WTC11 (cell line): ENCODE results near the gene TNRC6C. TPM values are rescaled to one million over a fixed set of nuclear protein-coding genes. Genes with fewer than 3 reads are reported as not detected.

Source experiments
- ATAC-seq: fragments of 200-7000 bp; cut with Tn5 transposase; 2 replicates; pipeline ENCODE4 v1.10.0; 2021; ENCODE audit warnings: mild to moderate bottlenecking, moderate library complexity
- CTCF ChIA-PET: fragments of 300-600 bp; sonication (Branson Sonifier 250); formaldehyde crosslinking; loops from one replicate; lab custom pipeline; 2021; ENCODE audit warnings: antibody characterized with exemption; lab: Charles Lee
- POLR2A ChIA-PET: fragments of 350-600 bp; sonication (Branson Sonifier 250); formaldehyde crosslinking; loops from one replicate; lab custom pipeline; 2021; ENCODE audit warnings: antibody characterized with exemption; lab: Charles Lee
- DNase-seq: peaks from one replicate; pipeline ENCODE4 v3.0.0; 2021; ENCODE audit warnings: low spot score
- H3K27ac Mint-ChIP-seq: 2 replicates; pipeline ENCODE4 v1.8.0; 2021; ENCODE audit warnings: mixed read lengths
- H3K27me3 Mint-ChIP-seq: 2 replicates; pipeline ENCODE4 v1.8.0; 2021; ENCODE audit warnings: low read depth, mild to moderate bottlenecking, moderate library complexity, mixed read lengths
- H3K36me3 Mint-ChIP-seq: 2 replicates; pipeline ENCODE4 v1.8.0; 2021; ENCODE audit warnings: mixed read lengths
- H3K4me1 Mint-ChIP-seq: 2 replicates; pipeline ENCODE4 v1.8.0; 2022; ENCODE audit warnings: mixed read lengths
- H3K4me3 Mint-ChIP-seq: 2 replicates; pipeline ENCODE4 v1.8.0; 2021; ENCODE audit warnings: mild to moderate bottlenecking, moderate library complexity, mixed read lengths
- H3K9me3 Mint-ChIP-seq: 2 replicates; pipeline ENCODE4 v1.8.0; 2021; ENCODE audit warnings: mixed read lengths
- ATF1 ChIP-seq: sonication (generic); formaldehyde crosslinking; IDR thresholded peaks from 2 replicates; pipeline ENCODE4 v1.8.1; 2023; ENCODE audit warnings: mild to moderate bottlenecking, moderate library complexity, missing genetic modification reagents
- CREM ChIP-seq: sonication (generic); formaldehyde crosslinking; IDR thresholded peaks from 2 replicates; pipeline ENCODE4 v1.8.1; 2022; ENCODE audit warnings: mild to moderate bottlenecking, missing genetic modification reagents, moderate library complexity
- FOXK1 ChIP-seq: sonication (generic); formaldehyde crosslinking; IDR thresholded peaks from 2 replicates; pipeline ENCODE4 v1.8.0; 2022; ENCODE audit warnings: mild to moderate bottlenecking, moderate library complexity, missing genetic modification reagents
- GTF2I ChIP-seq: fragments of 250-450 bp; sonication (Bioruptor Pico); conservative IDR thresholded peaks from 2 replicates; pipeline ENCODE4 v1.4.0; 2021; ENCODE audit warnings: mild to moderate bottlenecking
- JUN ChIP-seq: sonication (generic); formaldehyde crosslinking; IDR thresholded peaks from 2 replicates; pipeline ENCODE4 v1.8.0; 2023; ENCODE audit warnings: mild to moderate bottlenecking, missing genetic modification reagents
- NR2C2 ChIP-seq: sonication (generic); formaldehyde crosslinking; IDR thresholded peaks from 2 replicates; pipeline ENCODE4 v1.8.0; 2022; ENCODE audit warnings: mild to moderate bottlenecking, missing genetic modification reagents
- PRRX2 ChIP-seq: fragments of 250-450 bp; sonication (Bioruptor Pico); IDR thresholded peaks from 2 replicates; pipeline ENCODE4 v1.8.0; 2021; ENCODE audit warnings: mild to moderate bottlenecking
- TCF7 ChIP-seq: sonication (generic); formaldehyde crosslinking; IDR thresholded peaks from 2 replicates; pipeline ENCODE4 v1.8.0; 2022; ENCODE audit warnings: mild to moderate bottlenecking, low read depth, missing genetic modification reagents, moderate library complexity
- ZNF317 ChIP-seq: sonication (generic); formaldehyde crosslinking; IDR thresholded peaks from 2 replicates; pipeline ENCODE4 v1.8.1; 2023; ENCODE audit warnings: low read depth, mild to moderate bottlenecking, moderate library complexity, missing genetic modification reagents, borderline replicate concordance
- ZNF396 ChIP-seq: fragments of 250-450 bp; sonication (Bioruptor Pico); IDR thresholded peaks from 2 replicates; pipeline ENCODE4 v1.8.0; 2021; ENCODE audit warnings: mild to moderate bottlenecking, moderate library complexity, borderline replicate concordance
- total RNA-seq: library from RNA; stranded (reverse); gene quantifications from 3 replicates; pipeline ENCODE4 v1.2.3, GENCODE V29; 2021
- TF ChIP-seq, protein P1 (sequence below): fragments of 250-450 bp; sonication (Bioruptor Pico); IDR thresholded peaks from 2 replicates; pipeline ENCODE4 v2.1.2; 2022; ENCODE audit warnings: mild to moderate bottlenecking, moderate library complexity
- TF ChIP-seq, protein P2 (sequence below): fragments of 200-600 bp; IDR thresholded peaks from 2 replicates; pipeline ENCODE4 v1.8.0; 2022; ENCODE audit warnings: antibody characterized with exemption
- TF ChIP-seq, protein P3 (sequence below): fragments of 250-450 bp; sonication (Bioruptor Pico); conservative IDR thresholded peaks from 2 replicates; pipeline ENCODE4 v1.9.0; 2021; ENCODE audit warnings: mild to moderate bottlenecking
- TF ChIP-seq, protein P4 (sequence below): sonication (generic); formaldehyde crosslinking; conservative IDR thresholded peaks from 2 replicates; pipeline ENCODE4 v1.8.1; 2023; ENCODE audit warnings: mild to moderate bottlenecking, low read depth, missing genetic modification reagents, moderate library complexity
- TF ChIP-seq, protein P5 (sequence below): sonication (generic); formaldehyde crosslinking; IDR thresholded peaks from 2 replicates; pipeline ENCODE4 v1.8.1; 2022; ENCODE audit warnings: missing genetic modification reagents, borderline replicate concordance
- TF ChIP-seq, protein P6 (sequence below): sonication (generic); formaldehyde crosslinking; IDR thresholded peaks from 2 replicates; pipeline ENCODE4 v1.8.1; 2023; ENCODE audit warnings: mild to moderate bottlenecking, missing genetic modification reagents, moderate library complexity
- TF ChIP-seq, protein P7 (sequence below): fragments of 250-450 bp; sonication (Bioruptor Pico); IDR thresholded peaks from 2 replicates; pipeline ENCODE4 v1.9.0; 2021; ENCODE audit warnings: mild to moderate bottlenecking

The TNRC6C gene
- total RNA-seq, 1 experiment from 2014 or later: 52.3 TPM

DNA sequence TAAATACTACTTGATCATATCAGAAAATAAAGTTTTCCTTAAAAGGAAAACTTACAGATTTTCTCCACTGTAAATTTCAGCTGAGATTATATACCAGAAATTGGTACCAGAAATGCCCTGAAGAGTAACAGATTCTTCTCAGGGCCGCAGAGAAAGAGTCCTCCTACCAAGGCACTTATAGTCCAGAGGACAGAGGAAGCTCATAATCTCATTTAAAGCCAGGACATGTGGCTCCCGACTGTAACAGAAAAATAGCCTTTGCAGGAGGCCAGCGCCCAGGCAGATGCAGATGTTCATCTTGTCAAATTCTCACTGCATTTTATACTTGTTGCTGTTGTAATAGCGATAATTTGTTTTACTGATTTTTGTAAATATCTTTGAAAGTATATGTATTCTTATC lies 43.7 kb downstream of the TNRC6C start (continued):
- TF ChIP-seq, protein P1, sequence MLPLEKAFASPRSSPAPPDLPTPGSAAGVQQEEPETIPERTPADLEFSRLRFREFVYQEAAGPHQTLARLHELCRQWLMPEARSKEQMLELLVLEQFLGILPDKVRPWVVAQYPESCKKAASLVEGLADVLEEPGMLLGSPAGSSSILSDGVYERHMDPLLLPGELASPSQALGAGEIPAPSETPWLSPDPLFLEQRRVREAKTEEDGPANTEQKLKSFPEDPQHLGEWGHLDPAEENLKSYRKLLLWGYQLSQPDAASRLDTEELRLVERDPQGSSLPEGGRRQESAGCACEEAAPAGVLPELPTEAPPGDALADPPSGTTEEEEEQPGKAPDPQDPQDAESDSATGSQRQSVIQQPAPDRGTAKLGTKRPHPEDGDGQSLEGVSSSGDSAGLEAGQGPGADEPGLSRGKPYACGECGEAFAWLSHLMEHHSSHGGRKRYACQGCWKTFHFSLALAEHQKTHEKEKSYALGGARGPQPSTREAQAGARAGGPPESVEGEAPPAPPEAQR: no peak
- no peak for TF ChIP-seq PRRX2 (CRISPR knock-in tag)
- TF ChIP-seq, protein P2, sequence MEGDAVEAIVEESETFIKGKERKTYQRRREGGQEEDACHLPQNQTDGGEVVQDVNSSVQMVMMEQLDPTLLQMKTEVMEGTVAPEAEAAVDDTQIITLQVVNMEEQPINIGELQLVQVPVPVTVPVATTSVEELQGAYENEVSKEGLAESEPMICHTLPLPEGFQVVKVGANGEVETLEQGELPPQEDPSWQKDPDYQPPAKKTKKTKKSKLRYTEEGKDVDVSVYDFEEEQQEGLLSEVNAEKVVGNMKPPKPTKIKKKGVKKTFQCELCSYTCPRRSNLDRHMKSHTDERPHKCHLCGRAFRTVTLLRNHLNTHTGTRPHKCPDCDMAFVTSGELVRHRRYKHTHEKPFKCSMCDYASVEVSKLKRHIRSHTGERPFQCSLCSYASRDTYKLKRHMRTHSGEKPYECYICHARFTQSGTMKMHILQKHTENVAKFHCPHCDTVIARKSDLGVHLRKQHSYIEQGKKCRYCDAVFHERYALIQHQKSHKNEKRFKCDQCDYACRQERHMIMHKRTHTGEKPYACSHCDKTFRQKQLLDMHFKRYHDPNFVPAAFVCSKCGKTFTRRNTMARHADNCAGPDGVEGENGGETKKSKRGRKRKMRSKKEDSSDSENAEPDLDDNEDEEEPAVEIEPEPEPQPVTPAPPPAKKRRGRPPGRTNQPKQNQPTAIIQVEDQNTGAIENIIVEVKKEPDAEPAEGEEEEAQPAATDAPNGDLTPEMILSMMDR: no peak
- TF ChIP-seq GTF2I (CRISPR knock-in tag): no peak
- TF ChIP-seq, protein P3, sequence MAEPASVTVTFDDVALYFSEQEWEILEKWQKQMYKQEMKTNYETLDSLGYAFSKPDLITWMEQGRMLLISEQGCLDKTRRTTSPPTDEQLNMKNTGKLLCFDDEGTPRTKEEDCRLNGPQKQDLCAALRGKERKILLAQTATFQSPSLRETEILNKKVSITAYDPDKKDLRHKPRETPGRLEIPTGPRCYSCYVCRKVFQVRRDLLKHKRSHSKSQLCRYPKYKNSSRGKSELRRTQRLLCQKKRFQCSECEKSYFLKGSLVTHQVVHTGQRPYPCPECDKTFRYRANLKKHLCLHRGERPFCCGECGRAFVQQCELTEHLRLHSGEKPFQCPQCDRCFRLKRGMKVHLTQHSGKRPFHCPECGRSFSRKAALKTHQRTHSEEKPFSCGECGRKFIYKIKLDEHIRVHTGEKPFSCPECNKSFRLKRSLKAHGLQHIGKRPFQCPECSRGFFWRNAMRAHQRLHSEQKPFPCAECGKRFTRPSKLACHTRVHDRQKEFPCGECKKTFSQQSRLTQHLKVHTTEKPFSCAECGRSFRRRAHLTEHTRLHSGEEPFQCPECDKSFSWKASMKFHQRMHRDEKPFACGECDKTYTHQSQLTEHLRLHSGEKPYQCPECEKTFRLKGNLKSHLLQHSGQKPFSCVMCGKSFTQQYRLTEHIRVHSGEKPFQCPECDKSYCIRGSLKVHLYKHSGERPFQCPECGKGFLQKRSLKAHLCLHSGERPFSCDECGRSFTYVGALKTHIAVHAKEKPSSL: no peak
- TF ChIP-seq TCF7: no peak

DNA sequence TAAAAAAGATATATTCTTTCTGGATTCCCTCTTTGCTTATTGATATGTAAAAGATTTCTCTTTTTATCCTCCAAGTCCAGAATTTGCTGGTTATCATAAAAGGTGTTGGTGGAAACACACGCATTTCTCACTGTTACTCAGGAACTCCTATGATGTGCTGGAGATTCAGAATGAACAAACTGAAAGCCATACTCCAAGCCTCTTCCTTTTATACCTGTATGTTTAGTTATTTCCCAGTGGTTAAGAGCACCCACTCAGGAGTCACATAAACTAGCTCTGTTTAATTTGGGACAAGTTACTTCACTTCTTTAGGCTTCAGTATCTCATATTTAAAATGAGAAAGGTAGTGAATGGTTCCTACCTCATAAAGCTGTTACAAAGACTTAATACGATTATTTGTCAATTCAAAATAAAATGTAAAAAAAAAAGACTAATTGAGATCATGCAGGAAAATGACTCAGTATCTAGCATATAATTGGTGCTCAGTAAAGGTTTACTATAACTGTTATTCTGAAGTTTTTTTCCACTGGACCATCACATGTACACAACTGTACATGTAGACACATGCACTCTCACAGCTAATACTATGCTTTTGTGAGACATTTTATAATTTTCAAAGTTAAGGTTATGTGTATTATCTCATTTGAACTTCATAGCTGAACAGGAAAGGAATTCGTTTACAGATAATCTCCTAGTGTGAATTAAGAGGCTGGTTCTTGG lies 47.1 kb downstream of the TNRC6C start:
- CTCF ChIA-PET: interaction anchor here (1.0 kb wide), 1 partner anchor 13 kb away, joined by 4 read pairs; no protein-coding TSS in a partner anchor
- no peaks in the 10 kb centered on the region for H3K9me3 Mint-ChIP-seq
- H3K4me1 Mint-ChIP-seq: peaks cover 33% of the 10 kb centered on the region
- peaks cover 22% of the 10 kb centered on the region for H3K36me3 Mint-ChIP-seq
- no peak for DNase-seq
- POLR2A ChIA-PET: no interaction called here
- H3K27ac Mint-ChIP-seq: no peak overlapping the region
- ATAC-seq: no peak
- H3K4me3 Mint-ChIP-seq: no peak overlapping the region
- no peaks in the 10 kb centered on the region for H3K27me3 Mint-ChIP-seq
- TF ChIP-seq JUN (CRISPR knock-in tag): no peak
- TF ChIP-seq, protein P4, sequence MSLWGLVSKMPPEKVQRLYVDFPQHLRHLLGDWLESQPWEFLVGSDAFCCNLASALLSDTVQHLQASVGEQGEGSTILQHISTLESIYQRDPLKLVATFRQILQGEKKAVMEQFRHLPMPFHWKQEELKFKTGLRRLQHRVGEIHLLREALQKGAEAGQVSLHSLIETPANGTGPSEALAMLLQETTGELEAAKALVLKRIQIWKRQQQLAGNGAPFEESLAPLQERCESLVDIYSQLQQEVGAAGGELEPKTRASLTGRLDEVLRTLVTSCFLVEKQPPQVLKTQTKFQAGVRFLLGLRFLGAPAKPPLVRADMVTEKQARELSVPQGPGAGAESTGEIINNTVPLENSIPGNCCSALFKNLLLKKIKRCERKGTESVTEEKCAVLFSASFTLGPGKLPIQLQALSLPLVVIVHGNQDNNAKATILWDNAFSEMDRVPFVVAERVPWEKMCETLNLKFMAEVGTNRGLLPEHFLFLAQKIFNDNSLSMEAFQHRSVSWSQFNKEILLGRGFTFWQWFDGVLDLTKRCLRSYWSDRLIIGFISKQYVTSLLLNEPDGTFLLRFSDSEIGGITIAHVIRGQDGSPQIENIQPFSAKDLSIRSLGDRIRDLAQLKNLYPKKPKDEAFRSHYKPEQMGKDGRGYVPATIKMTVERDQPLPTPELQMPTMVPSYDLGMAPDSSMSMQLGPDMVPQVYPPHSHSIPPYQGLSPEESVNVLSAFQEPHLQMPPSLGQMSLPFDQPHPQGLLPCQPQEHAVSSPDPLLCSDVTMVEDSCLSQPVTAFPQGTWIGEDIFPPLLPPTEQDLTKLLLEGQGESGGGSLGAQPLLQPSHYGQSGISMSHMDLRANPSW (CRISPR knock-in tag): no peak
- TF ChIP-seq GTF2I (CRISPR knock-in tag): no peak
- TF ChIP-seq ATF1 (CRISPR knock-in tag): no peak
- no peak for TF ChIP-seq ZNF317 (CRISPR knock-in tag)
- no peak for TF ChIP-seq NR2C2
- TF ChIP-seq FOXK1 (CRISPR knock-in tag): no peak
- TF ChIP-seq, protein P5, sequence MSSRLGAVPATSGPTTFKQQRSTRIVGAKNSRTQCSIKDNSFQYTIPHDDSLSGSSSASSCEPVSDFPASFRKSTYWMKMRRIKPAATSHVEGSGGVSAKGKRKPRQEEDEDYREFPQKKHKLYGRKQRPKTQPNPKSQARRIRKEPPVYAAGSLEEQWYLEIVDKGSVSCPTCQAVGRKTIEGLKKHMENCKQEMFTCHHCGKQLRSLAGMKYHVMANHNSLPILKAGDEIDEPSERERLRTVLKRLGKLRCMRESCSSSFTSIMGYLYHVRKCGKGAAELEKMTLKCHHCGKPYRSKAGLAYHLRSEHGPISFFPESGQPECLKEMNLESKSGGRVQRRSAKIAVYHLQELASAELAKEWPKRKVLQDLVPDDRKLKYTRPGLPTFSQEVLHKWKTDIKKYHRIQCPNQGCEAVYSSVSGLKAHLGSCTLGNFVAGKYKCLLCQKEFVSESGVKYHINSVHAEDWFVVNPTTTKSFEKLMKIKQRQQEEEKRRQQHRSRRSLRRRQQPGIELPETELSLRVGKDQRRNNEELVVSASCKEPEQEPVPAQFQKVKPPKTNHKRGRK (CRISPR knock-in tag): no peak
- TF ChIP-seq, protein P6, sequence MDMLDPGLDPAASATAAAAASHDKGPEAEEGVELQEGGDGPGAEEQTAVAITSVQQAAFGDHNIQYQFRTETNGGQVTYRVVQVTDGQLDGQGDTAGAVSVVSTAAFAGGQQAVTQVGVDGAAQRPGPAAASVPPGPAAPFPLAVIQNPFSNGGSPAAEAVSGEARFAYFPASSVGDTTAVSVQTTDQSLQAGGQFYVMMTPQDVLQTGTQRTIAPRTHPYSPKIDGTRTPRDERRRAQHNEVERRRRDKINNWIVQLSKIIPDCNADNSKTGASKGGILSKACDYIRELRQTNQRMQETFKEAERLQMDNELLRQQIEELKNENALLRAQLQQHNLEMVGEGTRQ (CRISPR knock-in tag): no peak
- TF ChIP-seq, protein P7, sequence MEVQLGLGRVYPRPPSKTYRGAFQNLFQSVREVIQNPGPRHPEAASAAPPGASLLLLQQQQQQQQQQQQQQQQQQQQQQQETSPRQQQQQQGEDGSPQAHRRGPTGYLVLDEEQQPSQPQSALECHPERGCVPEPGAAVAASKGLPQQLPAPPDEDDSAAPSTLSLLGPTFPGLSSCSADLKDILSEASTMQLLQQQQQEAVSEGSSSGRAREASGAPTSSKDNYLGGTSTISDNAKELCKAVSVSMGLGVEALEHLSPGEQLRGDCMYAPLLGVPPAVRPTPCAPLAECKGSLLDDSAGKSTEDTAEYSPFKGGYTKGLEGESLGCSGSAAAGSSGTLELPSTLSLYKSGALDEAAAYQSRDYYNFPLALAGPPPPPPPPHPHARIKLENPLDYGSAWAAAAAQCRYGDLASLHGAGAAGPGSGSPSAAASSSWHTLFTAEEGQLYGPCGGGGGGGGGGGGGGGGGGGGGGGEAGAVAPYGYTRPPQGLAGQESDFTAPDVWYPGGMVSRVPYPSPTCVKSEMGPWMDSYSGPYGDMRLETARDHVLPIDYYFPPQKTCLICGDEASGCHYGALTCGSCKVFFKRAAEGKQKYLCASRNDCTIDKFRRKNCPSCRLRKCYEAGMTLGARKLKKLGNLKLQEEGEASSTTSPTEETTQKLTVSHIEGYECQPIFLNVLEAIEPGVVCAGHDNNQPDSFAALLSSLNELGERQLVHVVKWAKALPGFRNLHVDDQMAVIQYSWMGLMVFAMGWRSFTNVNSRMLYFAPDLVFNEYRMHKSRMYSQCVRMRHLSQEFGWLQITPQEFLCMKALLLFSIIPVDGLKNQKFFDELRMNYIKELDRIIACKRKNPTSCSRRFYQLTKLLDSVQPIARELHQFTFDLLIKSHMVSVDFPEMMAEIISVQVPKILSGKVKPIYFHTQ (CRISPR knock-in tag): no peak
- no peak for TF ChIP-seq ZNF396 (CRISPR knock-in tag)
- TF ChIP-seq CREM (CRISPR knock-in tag): no peak
